AG10803 (cell line): ENCODE results near the gene PDGFB.

Experiments
- DNase-seq: peaks from one replicate; pipeline ENCODE4 v3.0.0; 2010; ENCODE audit warnings: low read depth
- H3K4me3 ChIP-seq: 2 replicates; pipeline ENCODE4 v1.5.1; 2011; ENCODE audit warnings: mild to moderate bottlenecking, low read length, control low read depth
- CTCF ChIP-seq: conservative IDR thresholded peaks from 2 replicates; pipeline ENCODE4 v1.5.1; 2011; ENCODE audit warnings: mild to moderate bottlenecking, low read length, control low read depth, inconsistent platforms

Gene PDGFB

GRCh38 chr22:39269095-39269790 lies 24.5 kb upstream of the PDGFB start:
- no peak overlapping the region for H3K4me3 ChIP-seq
- DNase-seq: no peak
- no peak for TF ChIP-seq CTCF

- TF ChIP-seq CTCF: no peak
- DNase-seq: no peak
- H3K4me3 ChIP-seq: no peak overlapping the region
Measured at GRCh38 chr22:39268645-39269044, 23.9 kb upstream of the PDGFB start.

- no peak overlapping the region for H3K4me3 ChIP-seq
- TF ChIP-seq CTCF: no peak
- DNase-seq: no peak
Measured at GRCh38 chr22:39267974-39268373, 23.2 kb upstream of the PDGFB start.

GRCh38 chr22:39266398-39267030 lies 21.7 kb upstream of the PDGFB start:
- TF ChIP-seq CTCF: no peak
- no peak overlapping the region for H3K4me3 ChIP-seq

GRCh38 chr22:39265143-39265886 lies 20.5 kb upstream of the PDGFB start:
- H3K4me3 ChIP-seq: no peak overlapping the region
- TF ChIP-seq CTCF: no peak
- DNase-seq: no peak

More at GRCh38 chr22:39266398-39267030, 21.7 kb upstream of the PDGFB start:
- peak; percentile 14 for DNase-seq

GRCh38 chr22:39264349-39265038 lies 19.7 kb upstream of the PDGFB start:
- TF ChIP-seq CTCF: no peak
- H3K4me3 ChIP-seq: no peak overlapping the region
- no peak for DNase-seq
